Esophagus squamous epithelium (tissue), 4 donors: ENCODE data around the gene NCKAP5.

Experiments
- POLR2A ChIP-seq, 4 donors: fragments of 450-650 bp; IDR thresholded peaks; one replicate each; pipeline ENCODE4 v1.6.1; 2017; ENCODE audit warnings: antibody characterized with exemption in 4 of 4, mild to moderate bottlenecking in 4 of 4, moderate library complexity in 3 of 4
- TF ChIP-seq, protein P1 (sequence below), 6 experiments: fragments of 450-650 bp in 4 of 6; fragments of 200-600 bp in 2 of 6; sonication (generic) in 2 of 6; IDR thresholded peaks; one replicate each; pipeline ENCODE4 v1.5.1; 2016 to 2019; ENCODE audit warnings: antibody characterized with exemption in 6 of 6, mild to moderate bottlenecking in 4 of 6, moderate library complexity in 4 of 6

DNA sequence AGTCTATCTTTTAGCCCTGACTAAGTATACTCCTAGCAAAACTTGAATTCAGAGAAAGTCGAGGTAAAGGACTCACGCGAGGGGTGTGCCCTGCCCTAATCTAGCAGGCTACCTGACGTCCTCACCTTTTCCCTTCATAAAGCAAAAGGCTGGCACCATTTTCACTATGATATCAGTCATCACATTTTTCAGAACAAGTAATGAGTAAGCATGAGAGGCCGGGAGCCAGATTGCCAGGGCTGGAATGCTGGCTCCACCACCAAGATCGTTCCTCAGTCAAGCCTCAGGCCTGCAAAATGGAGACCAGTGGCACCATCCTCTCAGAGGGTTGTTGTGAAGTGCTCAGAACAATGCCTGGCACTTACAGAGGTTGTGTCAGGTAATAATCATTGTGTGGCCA lies 18.7 kb upstream of the NCKAP5 start:
- TF ChIP-seq, protein P1, sequence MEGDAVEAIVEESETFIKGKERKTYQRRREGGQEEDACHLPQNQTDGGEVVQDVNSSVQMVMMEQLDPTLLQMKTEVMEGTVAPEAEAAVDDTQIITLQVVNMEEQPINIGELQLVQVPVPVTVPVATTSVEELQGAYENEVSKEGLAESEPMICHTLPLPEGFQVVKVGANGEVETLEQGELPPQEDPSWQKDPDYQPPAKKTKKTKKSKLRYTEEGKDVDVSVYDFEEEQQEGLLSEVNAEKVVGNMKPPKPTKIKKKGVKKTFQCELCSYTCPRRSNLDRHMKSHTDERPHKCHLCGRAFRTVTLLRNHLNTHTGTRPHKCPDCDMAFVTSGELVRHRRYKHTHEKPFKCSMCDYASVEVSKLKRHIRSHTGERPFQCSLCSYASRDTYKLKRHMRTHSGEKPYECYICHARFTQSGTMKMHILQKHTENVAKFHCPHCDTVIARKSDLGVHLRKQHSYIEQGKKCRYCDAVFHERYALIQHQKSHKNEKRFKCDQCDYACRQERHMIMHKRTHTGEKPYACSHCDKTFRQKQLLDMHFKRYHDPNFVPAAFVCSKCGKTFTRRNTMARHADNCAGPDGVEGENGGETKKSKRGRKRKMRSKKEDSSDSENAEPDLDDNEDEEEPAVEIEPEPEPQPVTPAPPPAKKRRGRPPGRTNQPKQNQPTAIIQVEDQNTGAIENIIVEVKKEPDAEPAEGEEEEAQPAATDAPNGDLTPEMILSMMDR (IDR thresholded peaks at IDR 0.05), result no peak
- no peak for TF ChIP-seq POLR2A (IDR thresholded peaks at IDR 0.05)
